ENCODE measurements around the gene TAF11.

- TF ChIP-seq, protein P1, sequence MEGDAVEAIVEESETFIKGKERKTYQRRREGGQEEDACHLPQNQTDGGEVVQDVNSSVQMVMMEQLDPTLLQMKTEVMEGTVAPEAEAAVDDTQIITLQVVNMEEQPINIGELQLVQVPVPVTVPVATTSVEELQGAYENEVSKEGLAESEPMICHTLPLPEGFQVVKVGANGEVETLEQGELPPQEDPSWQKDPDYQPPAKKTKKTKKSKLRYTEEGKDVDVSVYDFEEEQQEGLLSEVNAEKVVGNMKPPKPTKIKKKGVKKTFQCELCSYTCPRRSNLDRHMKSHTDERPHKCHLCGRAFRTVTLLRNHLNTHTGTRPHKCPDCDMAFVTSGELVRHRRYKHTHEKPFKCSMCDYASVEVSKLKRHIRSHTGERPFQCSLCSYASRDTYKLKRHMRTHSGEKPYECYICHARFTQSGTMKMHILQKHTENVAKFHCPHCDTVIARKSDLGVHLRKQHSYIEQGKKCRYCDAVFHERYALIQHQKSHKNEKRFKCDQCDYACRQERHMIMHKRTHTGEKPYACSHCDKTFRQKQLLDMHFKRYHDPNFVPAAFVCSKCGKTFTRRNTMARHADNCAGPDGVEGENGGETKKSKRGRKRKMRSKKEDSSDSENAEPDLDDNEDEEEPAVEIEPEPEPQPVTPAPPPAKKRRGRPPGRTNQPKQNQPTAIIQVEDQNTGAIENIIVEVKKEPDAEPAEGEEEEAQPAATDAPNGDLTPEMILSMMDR (IDR thresholded peaks at IDR 0.05 in 8 of 11, conservative IDR thresholded peaks at IDR 0.05 in 3 of 11), result no peak
- no peak for TF ChIP-seq POLR2AphosphoS5 (IDR thresholded peaks at IDR 0.05)
- no peak for TF ChIP-seq POLR2A (IDR thresholded peaks at IDR 0.05)
Measured at GRCh38 chr6:34875292-34876213, 12.3 kb downstream of the TAF11 start.

Measured in spleen (tissue), 7 donors.